BLaER1 treated with 17β-estradiol and CSF1 and Interleukin-3, amounts not matched to agents 10 nM and 100 nM (cell line): ENCODE results near the gene SORBS1.

ENCODE experiments used
- H3K27ac ChIP-seq, 11 experiments: shearing (Covaris generic); formaldehyde crosslinking; 2 replicates each; pipeline ENCODE4 v1.8.1; 2022
- H3K27me3 ChIP-seq, 11 experiments: shearing (Covaris generic); formaldehyde crosslinking; 2 replicates each; pipeline ENCODE4 v1.8.1; 2022
- H3K36me3 ChIP-seq, 11 experiments: shearing (Covaris generic); formaldehyde crosslinking; 2 replicates each; pipeline ENCODE4 v1.8.1; 2022
- H3K4me1 ChIP-seq, 10 experiments: shearing (Covaris generic); formaldehyde crosslinking; 2 replicates each; pipeline ENCODE4 v1.8.1; 2022
- H3K4me2 ChIP-seq, 11 experiments: shearing (Covaris generic); formaldehyde crosslinking; 2 replicates each; pipeline ENCODE4 v1.8.1; 2022
- H3K4me3 ChIP-seq, 10 experiments: shearing (Covaris generic); formaldehyde crosslinking; 2 replicates each; pipeline ENCODE4 v1.8.1; 2022
- H3K9ac ChIP-seq, 11 experiments: shearing (Covaris generic); formaldehyde crosslinking; 2 replicates each; pipeline ENCODE4 v1.8.1; 2022
- H3K9me3 ChIP-seq, 11 experiments: shearing (Covaris generic); formaldehyde crosslinking; replicated peaks in 1 of 11; 2 replicates each; pipeline ENCODE4 v1.8.1; 2022
- H4K20me1 ChIP-seq, 11 experiments: shearing (Covaris generic); formaldehyde crosslinking; 2 replicates each; pipeline ENCODE4 v1.8.1; 2022
- Cebpa-rat ChIP-seq, 11 experiments: shearing (Covaris generic); IDR thresholded peaks; 2 replicates each; pipeline ENCODE4 v1.8.1; 2022

The SORBS1 gene

DNA sequence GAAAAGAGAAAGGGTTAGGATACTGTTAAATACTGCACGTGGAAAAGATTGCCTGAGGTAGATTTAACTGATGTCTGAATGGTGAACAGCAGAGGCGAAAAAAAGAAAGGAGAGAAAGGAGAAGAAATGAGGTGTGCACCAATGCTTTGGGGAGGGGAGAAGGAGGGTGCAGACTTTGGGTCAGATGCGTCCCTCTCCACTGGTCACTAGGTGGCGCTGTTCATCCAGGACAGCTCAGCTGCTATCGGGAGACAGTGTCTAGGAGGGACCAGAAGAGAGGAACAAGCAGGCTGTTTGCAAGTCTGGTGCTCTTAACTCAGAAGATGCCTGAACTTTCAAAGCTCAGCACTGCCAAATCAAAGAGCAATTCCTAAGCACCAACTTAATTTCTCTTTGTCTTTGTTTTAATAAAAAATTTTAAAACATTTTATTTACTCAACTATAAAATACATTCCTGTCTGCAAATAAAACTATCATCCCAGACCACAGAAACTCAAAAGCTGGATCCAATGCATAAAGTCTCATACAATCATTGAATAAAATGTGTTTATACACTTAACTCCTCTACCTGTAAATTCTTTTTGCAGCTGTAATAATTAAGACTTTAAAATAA lies 186.5 kb downstream of the SORBS1 start:
- Histone ChIP-seq H3K27ac (no peak overlapping the region), H3K4me2 (peak overlapping the region in 3 of 11 experiments; percentile 11 to 55 (median 52); a peak in 3 of 22 replicates), H3K9ac (no peak overlapping the region), H3K4me1 (peaks cover 6 to 45% (median 34%) of the 10 kb centered on the region in 10 experiments; a peak in 18 of 20 replicates), H3K4me3 (no peak overlapping the region), H3K9me3 (no peaks in the 10 kb centered on the region), H3K36me3 (peaks cover 0 to 97% (median 6%) of the 10 kb centered on the region in 11 experiments; a peak in 14 of 22 replicates), H4K20me1 (peaks cover 0 to 20% (median 0%) of the 10 kb centered on the region in 11 experiments; a peak in 1 of 22 replicates), H3K27me3 (no peaks in the 10 kb centered on the region)
- TF ChIP-seq Cebpa-rat (IDR thresholded peaks at IDR 0.05) = no peak

DNA sequence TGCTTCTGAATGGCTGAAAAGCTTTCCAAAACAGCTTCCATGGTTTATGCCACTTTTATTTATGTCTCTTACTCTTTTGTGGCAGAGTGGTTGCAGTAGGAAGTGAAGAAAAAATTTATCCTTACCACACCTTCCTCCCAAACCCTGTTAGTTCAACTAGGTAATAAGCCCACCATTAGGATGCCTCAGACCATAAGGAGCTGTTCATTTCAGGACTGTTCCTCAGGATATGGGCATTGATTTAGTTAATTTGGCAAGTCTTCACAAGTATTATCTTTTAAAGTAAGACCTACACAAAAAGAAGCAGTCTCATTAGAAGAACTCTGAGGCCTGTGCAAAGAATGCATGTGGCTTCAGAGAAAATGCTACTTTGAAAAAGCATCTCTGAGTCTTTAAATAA lies 187.5 kb downstream of the SORBS1 start:
- Histone ChIP-seq H3K9me3 (no peaks in the 10 kb centered on the region), H3K27me3 (no peaks in the 10 kb centered on the region), H3K27ac (no peak overlapping the region), H3K9ac (no peak overlapping the region), H3K36me3 (peaks cover 0 to 96% (median 6%) of the 10 kb centered on the region in 11 experiments; a peak in 10 of 22 replicates), H3K4me2 (no peak overlapping the region), H4K20me1 (peaks cover 0 to 27% (median 0%) of the 10 kb centered on the region in 11 experiments; a peak in 1 of 22 replicates), H3K4me3 (no peak overlapping the region), H3K4me1 (peaks cover 6 to 41% (median 38%) of the 10 kb centered on the region in 10 experiments; a peak in 19 of 20 replicates)
- TF ChIP-seq Cebpa-rat (IDR thresholded peaks at IDR 0.05) = no peak

DNA sequence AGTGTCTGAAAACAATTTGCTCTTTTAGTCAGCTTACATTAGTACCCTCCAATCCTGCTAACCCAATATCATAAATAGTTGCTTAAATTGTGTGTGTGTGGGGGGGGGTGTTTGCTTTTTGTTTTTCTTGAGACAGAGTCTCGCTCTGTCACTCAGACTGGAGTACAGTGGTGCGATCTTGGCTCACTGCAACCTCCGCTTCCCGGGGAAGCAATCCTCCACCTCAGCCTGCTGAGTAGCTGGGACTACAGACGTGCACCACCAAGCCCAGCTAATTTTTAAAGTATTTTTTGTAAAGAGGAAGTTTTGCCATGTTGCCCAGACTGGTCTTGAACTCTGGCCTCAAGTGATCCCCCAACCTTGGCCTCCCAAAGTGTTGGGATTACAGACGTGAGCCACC lies 196.8 kb downstream of the SORBS1 start:
- Histone ChIP-seq H3K4me1 (peaks cover 0 to 10% (median 3%) of the 10 kb centered on the region in 10 experiments; a peak in 8 of 20 replicates), H3K36me3 (peaks cover 0 to 94% (median 17%) of the 10 kb centered on the region in 11 experiments; a peak in 13 of 22 replicates), H4K20me1 (peaks cover 0 to 58% (median 0%) of the 10 kb centered on the region in 11 experiments; a peak in 4 of 22 replicates), H3K9ac (no peak overlapping the region), H3K27me3 (no peaks in the 10 kb centered on the region), H3K9me3 (no peaks in the 10 kb centered on the region), H3K4me3 (no peak overlapping the region), H3K4me2 (no peak overlapping the region), H3K27ac (no peak overlapping the region)
- TF ChIP-seq Cebpa-rat (IDR thresholded peaks at IDR 0.05) = no peak

DNA sequence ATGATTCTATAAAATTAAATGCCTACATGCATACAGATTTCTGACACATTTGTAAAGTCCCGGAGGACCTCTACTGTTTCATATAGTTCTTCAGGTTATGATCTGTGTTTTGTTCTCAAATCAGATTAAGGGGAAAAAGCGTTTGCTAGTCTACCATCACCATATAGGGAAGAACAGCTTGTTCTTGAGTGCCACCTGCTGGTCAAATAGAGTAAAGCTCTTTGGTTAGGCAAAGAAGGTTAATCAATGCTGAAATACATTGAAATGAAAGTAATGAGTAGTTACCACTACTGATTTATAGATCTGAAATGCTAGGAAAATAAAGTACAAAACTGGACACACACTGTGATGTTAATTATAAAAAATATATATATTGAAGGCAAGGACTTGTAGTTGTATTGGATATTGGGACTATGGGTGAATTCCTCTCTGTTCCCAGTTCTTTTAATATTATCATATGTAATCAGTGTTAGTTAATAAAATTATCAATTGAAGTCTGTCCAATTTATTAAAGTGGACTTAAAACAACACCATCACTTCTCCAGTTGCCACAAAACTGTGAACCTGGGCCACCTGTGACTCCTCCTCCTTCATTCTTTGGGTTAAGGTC lies 197.8 kb downstream of the SORBS1 start:
- Histone ChIP-seq H3K36me3 (peaks cover 0 to 94% (median 27%) of the 10 kb centered on the region in 11 experiments; a peak in 13 of 22 replicates), H3K4me3 (no peak overlapping the region), H3K27ac (no peak overlapping the region), H3K4me2 (no peak overlapping the region), H4K20me1 (peaks cover 0 to 61% (median 0%) of the 10 kb centered on the region in 11 experiments; a peak in 4 of 22 replicates), H3K9me3 (no peaks in the 10 kb centered on the region), H3K27me3 (no peaks in the 10 kb centered on the region), H3K9ac (no peak overlapping the region; a peak in 1 of 22 replicates), H3K4me1 (peaks cover 0 to under 1% (median 0%) of the 10 kb centered on the region in 10 experiments; a peak in 4 of 20 replicates)
- no peak for TF ChIP-seq Cebpa-rat (IDR thresholded peaks at IDR 0.05)

DNA sequence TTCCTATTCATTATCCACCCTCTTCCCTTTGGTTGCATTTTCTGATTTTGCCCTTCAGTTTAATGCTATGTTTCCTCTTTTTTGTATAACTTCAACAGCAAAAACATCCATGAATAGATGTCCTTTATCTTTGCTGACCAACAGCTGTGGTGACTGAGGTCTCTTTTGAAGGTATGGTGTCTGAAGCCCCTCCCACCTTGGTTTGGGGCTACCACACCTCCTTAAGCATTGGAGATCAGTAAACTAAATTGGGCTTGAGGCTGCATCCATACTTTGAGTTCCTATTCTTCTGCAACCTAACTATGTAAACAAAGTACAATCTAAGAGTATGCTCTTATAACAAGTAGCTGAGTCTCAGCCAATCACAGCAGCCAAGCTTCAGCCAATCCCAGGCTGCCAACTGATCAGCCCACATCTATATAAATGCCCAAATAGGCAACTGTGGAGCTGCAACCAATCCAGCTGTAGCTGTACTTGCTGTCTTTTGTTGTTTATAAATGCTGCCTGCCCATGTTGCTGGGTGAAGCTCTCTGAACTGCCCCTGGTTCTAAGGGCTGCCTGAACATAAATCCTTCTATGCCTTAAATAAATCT lies 201.0 kb downstream of the SORBS1 start:
- TF ChIP-seq Cebpa-rat (IDR thresholded peaks at IDR 0.05) = no peak
- H3K4me2 ChIP-seq = no peak overlapping the region
- H4K20me1 ChIP-seq = peaks cover 0 to 49% (median 0%) of the 10 kb centered on the region in 11 experiments; a peak in 5 of 22 replicates
- H3K27ac ChIP-seq = no peak overlapping the region
- peaks cover 0 to 94% (median 48%) of the 10 kb centered on the region in 11 experiments; a peak in 15 of 22 replicates for H3K36me3 ChIP-seq
- H3K4me3 ChIP-seq = no peak overlapping the region
- no peaks in the 10 kb centered on the region for H3K27me3 ChIP-seq
- H3K4me1 ChIP-seq = no peaks in the 10 kb centered on the region
- no peaks in the 10 kb centered on the region for H3K9me3 ChIP-seq
- no peak overlapping the region for H3K9ac ChIP-seq

DNA sequence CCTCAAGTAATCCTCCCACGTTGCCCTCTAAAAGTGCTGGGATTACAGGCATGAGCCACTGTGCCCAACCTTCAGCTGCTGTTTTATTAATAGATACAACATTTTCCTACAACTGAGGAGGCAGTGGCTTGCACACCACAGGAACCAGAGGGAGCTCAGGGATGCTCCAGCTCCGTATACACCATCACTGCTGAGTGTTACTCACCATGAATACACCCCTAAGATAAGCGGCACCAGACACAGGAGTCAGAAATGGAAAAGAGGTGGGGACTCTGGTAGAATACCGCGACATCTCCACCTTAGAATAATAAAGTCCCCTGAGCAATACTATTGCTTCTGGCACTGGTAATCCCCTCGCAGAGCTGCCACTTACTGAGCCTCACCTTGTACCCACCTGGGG lies 201.7 kb downstream of the SORBS1 start:
- Histone ChIP-seq H3K27ac (no peak overlapping the region), H3K36me3 (peaks cover 0 to 94% (median 52%) of the 10 kb centered on the region in 11 experiments; a peak in 15 of 22 replicates), H3K4me1 (0 out of 20 replicates have a peak, but pooled peaks cover 0 to under 1% (median 0%) of the 10 kb centered on the region in 10 experiments), H3K27me3 (no peaks in the 10 kb centered on the region), H3K9ac (no peak overlapping the region), H3K4me3 (no peak overlapping the region), H3K4me2 (no peak overlapping the region), H4K20me1 (peaks cover 0 to 49% (median 0%) of the 10 kb centered on the region in 11 experiments; a peak in 5 of 22 replicates), H3K9me3 (no peaks in the 10 kb centered on the region)
- no peak for TF ChIP-seq Cebpa-rat (IDR thresholded peaks at IDR 0.05)

DNA sequence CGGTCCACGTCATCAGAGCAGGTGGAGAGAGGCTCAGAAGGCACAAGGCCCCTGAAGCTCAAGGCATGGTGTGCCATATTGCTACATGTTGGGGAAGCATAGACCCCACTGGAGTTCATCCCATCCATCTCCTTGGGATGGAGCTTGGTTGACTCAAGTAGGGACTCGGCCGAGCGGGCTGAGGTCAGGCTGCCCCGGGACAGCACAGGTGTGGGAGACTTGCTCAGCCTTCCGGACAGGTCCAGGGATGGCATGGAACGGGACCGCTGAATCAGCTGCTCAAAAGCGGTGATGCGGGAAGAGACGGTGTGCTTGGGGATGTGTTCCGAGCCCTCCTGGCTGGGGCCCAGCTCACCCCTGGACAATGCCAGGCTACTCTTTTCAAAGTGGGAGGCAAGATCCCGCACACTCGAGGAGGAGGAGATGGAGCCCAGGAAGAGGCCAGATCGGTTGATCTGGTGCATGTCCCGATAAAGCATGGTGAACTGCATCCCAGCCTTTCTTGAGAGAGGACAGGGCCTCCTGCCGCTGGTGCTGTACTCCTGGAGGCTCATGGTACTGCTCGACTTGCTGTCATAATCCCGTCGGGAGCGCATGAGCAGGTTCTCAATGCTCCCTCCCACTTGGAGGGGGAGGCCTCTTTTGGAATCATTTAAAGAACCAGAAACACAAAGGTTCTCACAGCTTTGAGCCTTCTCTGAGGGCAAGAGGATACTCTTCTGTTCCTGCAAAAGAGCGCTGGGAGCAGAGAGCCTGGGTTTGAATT lies 204.8 kb downstream of the SORBS1 start:
- H3K36me3 ChIP-seq = peaks cover 0 to 100% (median 73%) of the 10 kb centered on the region in 11 experiments; a peak in 15 of 22 replicates
- H3K27ac ChIP-seq = no peak overlapping the region
- H3K9me3 ChIP-seq = no peaks in the 10 kb centered on the region
- H3K4me3 ChIP-seq = no peak overlapping the region
- H4K20me1 ChIP-seq = peaks cover 0 to 32% (median 0%) of the 10 kb centered on the region in 11 experiments; a peak in 3 of 22 replicates
- H3K9ac ChIP-seq = no peak overlapping the region
- no peaks in the 10 kb centered on the region for H3K27me3 ChIP-seq
- no peak for TF ChIP-seq Cebpa-rat (IDR thresholded peaks at IDR 0.05)
- H3K4me2 ChIP-seq = no peak overlapping the region
- peaks cover 0 to 10% (median 0%) of the 10 kb centered on the region in 10 experiments; a peak in 1 of 20 replicates for H3K4me1 ChIP-seq

- no peak overlapping the region for H3K27ac ChIP-seq
- TF ChIP-seq Cebpa-rat (IDR thresholded peaks at IDR 0.05) = no peak
- no peaks in the 10 kb centered on the region for H3K27me3 ChIP-seq
- no peaks in the 10 kb centered on the region for H3K9me3 ChIP-seq
- H4K20me1 ChIP-seq = peaks cover 0 to 27% (median 0%) of the 10 kb centered on the region in 11 experiments; a peak in 3 of 22 replicates
- no peak overlapping the region for H3K4me2 ChIP-seq
- no peak overlapping the region for H3K9ac ChIP-seq
- H3K4me3 ChIP-seq = no peak overlapping the region
- H3K4me1 ChIP-seq = peaks cover 0 to 10% (median 0%) of the 10 kb centered on the region in 10 experiments; a peak in 1 of 20 replicates
- H3K36me3 ChIP-seq = peaks cover 0 to 100% (median 81%) of the 10 kb centered on the region in 11 experiments; a peak in 15 of 22 replicates
These were observed 205.9 kb downstream of the SORBS1 start for GRCh38 chr10:95355301-95355700.
